Activated CD8-positive, alpha-beta memory T cell treated with anti-CD3 and anti-CD28 coated beads, Interleukin-2, amount 10 ng/mL, durations not matched to agents 7 days and 5 days (primary cell): ENCODE results near the gene PLXNA4. TPM values are rescaled to one million over a fixed set of nuclear protein-coding genes. Genes with fewer than 3 reads are reported as not detected.
"Not testable (repeated sequence)": the region's sequence is repeated elsewhere in the genome, so short reads cannot be mapped to it uniquely, and the experiment has no call there.

Experiments
- ATAC-seq: fragments of 150-1000 bp; cut with Tn5 transposase; one replicate; pipeline ENCODE4 v1.10.0; 2021; ENCODE audit warnings: moderate library complexity
- CTCF ChIA-PET: fragments of 350-600 bp; sonication (Branson Sonifier 250); formaldehyde crosslinking; loops from one replicate; lab custom pipeline; 2021; ENCODE audit warnings: antibody characterized with exemption; lab: Charles Lee
- DNase-seq: peaks from one replicate; pipeline ENCODE4 v3.0.0-alpha.2; 2020
- H3K27ac Mint-ChIP-seq: one replicate; pipeline ENCODE4 v1.8.0; 2021; ENCODE audit warnings: mild to moderate bottlenecking, mixed read lengths
- H3K27me3 Mint-ChIP-seq: one replicate; pipeline ENCODE4 v1.8.0; 2021; ENCODE audit warnings: mixed read lengths
- H3K36me3 Mint-ChIP-seq: one replicate; pipeline ENCODE4 v1.8.0; 2021; ENCODE audit warnings: mild to moderate bottlenecking, mixed read lengths
- H3K4me1 Mint-ChIP-seq: one replicate; pipeline ENCODE4 v1.8.0; 2021; ENCODE audit warnings: mixed read lengths
- H3K4me3 Mint-ChIP-seq: one replicate; pipeline ENCODE4 v1.8.0; 2021; ENCODE audit warnings: mild to moderate bottlenecking, moderate library complexity, mixed read lengths
- H3K9me3 Mint-ChIP-seq: one replicate; pipeline ENCODE4 v1.8.0; 2022; ENCODE audit warnings: low read depth, mixed read lengths
- total RNA-seq, 2 experiments: library from RNA; stranded (reverse); gene quantifications; one replicate each; pipeline ENCODE4 v1.2.3, GENCODE V29; 2021

PLXNA4 gene
- total RNA-seq, 2 experiments from 2014 or later: 1.2 to 1.6 TPM

GRCh38 chr7:132397070-132397469, 179.2 kb downstream of the PLXNA4 start:
- ATAC-seq (no peak), DNase-seq (no peak)
- Mint-ChIP-seq H3K9me3 (no peaks in the 10 kb centered on the region), H3K4me1 (peaks cover 11% of the 10 kb centered on the region), H3K27me3 (peaks cover 10% of the 10 kb centered on the region), H3K36me3 (no peaks in the 10 kb centered on the region), H3K27ac (no peak overlapping the region), H3K4me3 (no peak overlapping the region)
- CTCF ChIA-PET: interaction anchor here (1.4 to 9.1 kb wide), 3 partner anchors 11 to 181 kb away, joined by 3 to 216 read pairs (median 8); partner anchors contain the start of gene PLXNA4

- peaks cover 11% of the 10 kb centered on the region for H3K4me1 Mint-ChIP-seq
These were observed 180.9 kb downstream of the PLXNA4 start for GRCh38 chr7:132395361-132395760.

GRCh38 chr7:132394283-132395198, 181.7 kb downstream of the PLXNA4 start:
- DNase-seq (peak; percentile 60), ATAC-seq (peak; percentile 84)
- Mint-ChIP-seq H3K36me3 (no peaks in the 10 kb centered on the region), H3K4me3 (no peak overlapping the region), H3K9me3 (no peaks in the 10 kb centered on the region), H3K27ac (no peak overlapping the region), H3K27me3 (peaks cover 12% of the 10 kb centered on the region), H3K4me1 (peaks cover 11% of the 10 kb centered on the region)
- CTCF ChIA-PET: interaction anchor here (0.7 to 9.1 kb wide), 32 partner anchors 9 to 838 kb away, joined by 3 to 216 read pairs (median 4); partner anchors contain the start of gene PLXNA4

More at GRCh38 chr7:132395361-132395760, 180.9 kb downstream of the PLXNA4 start:
- Mint-ChIP-seq H3K27ac (no peak overlapping the region), H3K27me3 (peaks cover 10% of the 10 kb centered on the region), H3K4me3 (no peak overlapping the region), H3K9me3 (no peaks in the 10 kb centered on the region), H3K36me3 (no peaks in the 10 kb centered on the region)
- no peak for DNase-seq
- CTCF ChIA-PET: interaction anchor here (0.9 to 9.1 kb wide), 14 partner anchors 16 to 258 kb away, joined by 3 to 216 read pairs (median 6); partner anchors contain the start of gene PLXNA4
- no peak for ATAC-seq

DNA sequence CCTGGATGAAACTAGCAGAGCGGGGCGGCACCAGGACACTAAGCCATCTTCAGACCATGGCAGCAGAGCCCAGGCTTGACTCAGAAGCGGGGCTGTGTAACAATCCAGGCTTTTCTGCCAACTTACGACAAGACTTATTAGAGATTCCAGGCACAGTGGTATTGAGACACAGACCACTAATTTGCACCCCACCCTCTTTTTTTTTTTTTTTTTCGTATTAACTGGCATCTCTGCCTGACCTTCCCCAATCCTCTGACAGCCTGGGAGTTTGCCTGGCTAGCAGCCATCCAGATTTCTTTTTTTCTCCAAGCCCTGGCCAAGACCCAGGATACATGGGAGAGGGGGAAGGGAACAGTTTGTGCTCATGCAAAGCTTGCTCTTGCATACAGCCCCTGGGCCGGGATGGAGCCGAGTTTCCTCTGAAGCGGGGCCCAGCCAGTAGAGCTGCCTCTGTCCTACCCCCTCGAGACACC, 182.4 kb downstream of the PLXNA4 start:
- DNase-seq (no peak), ATAC-seq (peak; percentile 33)
- Mint-ChIP-seq H3K4me3 (no peak overlapping the region), H3K9me3 (no peaks in the 10 kb centered on the region), H3K27me3 (peaks cover 18% of the 10 kb centered on the region), H3K36me3 (no peaks in the 10 kb centered on the region), H3K27ac (no peak overlapping the region), H3K4me1 (peaks cover 11% of the 10 kb centered on the region)
- CTCF ChIA-PET: interaction anchor here (0.7 to 9.1 kb wide), 26 partner anchors 9 to 839 kb away, joined by 3 to 216 read pairs (median 4); partner anchors contain the start of gene PLXNA4

- no peak overlapping the region for H3K4me3 Mint-ChIP-seq
- H3K36me3 Mint-ChIP-seq: no peaks in the 10 kb centered on the region
- CTCF ChIA-PET: interaction anchor here (2.6 to 9.1 kb wide), 3 partner anchors 165 to 193 kb away, joined by 8 to 216 read pairs (median 26); partner anchors contain the start of gene PLXNA4
- ATAC-seq: no peak
- H3K27me3 Mint-ChIP-seq: peaks cover 28% of the 10 kb centered on the region
- peaks cover 11% of the 10 kb centered on the region for H3K4me1 Mint-ChIP-seq
- H3K27ac Mint-ChIP-seq: no peak overlapping the region
- no peaks in the 10 kb centered on the region for H3K9me3 Mint-ChIP-seq
- no peak for DNase-seq
These were observed 183.6 kb downstream of the PLXNA4 start for GRCh38 chr7:132392713-132393112.

GRCh38 chr7:132390705-132391104, 185.6 kb downstream of the PLXNA4 start:
- no peak for ATAC-seq
- peaks cover 11% of the 10 kb centered on the region for H3K4me1 Mint-ChIP-seq
- H3K9me3 Mint-ChIP-seq: no peaks in the 10 kb centered on the region
- H3K36me3 Mint-ChIP-seq: no peaks in the 10 kb centered on the region
- DNase-seq: no peak
- peaks cover 38% of the 10 kb centered on the region for H3K27me3 Mint-ChIP-seq
- CTCF ChIA-PET: interaction anchor here (0.6 to 9.1 kb wide), 2 partner anchors 187 to 279 kb away, joined by 3 to 216 read pairs; partner anchors contain the start of gene PLXNA4
- H3K27ac Mint-ChIP-seq: no peak overlapping the region
- H3K4me3 Mint-ChIP-seq: no peak overlapping the region

DNA sequence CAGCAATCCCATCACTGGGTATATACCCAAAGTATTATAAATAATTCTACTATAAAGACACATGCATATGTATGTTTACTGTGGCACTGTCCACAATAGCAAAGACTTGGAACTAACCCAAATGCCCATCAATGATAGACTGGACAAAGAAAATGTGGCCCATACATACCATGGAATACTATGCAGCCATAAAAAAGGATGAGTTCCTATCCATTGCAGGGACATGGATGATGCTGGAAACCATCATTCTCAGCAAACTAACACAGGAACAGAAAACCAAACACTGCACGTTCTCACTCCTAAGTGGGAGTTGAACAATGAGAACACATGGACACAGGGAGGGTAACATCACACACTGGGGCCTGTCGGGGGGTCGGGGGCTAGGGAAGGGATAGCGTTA, 186.2 kb downstream of the PLXNA4 start:
- H3K4me1 Mint-ChIP-seq, H3K27ac Mint-ChIP-seq, DNase-seq, ATAC-seq, H3K9me3 Mint-ChIP-seq, H3K36me3 Mint-ChIP-seq, H3K4me3 Mint-ChIP-seq: not testable (repeated sequence)
- CTCF ChIA-PET: interaction anchor here (9.1 kb wide), 1 partner anchor 188 kb away, joined by 216 read pairs; the partner anchor contains the start of gene PLXNA4
- peaks cover 38% of the 10 kb centered on the region for H3K27me3 Mint-ChIP-seq

- H3K9me3 Mint-ChIP-seq: no peaks in the 10 kb centered on the region
These were observed 187.6 kb downstream of the PLXNA4 start for GRCh38 chr7:132388688-132389087.

GRCh38 chr7:132387596-132387995, 188.7 kb downstream of the PLXNA4 start:
- no peaks in the 10 kb centered on the region for H3K4me1 Mint-ChIP-seq
- CTCF ChIA-PET: interaction anchor here (3.0 kb wide), 1 partner anchor 193 kb away, joined by 15 read pairs; no protein-coding TSS in a partner anchor
- ATAC-seq: no peak
- H3K9me3 Mint-ChIP-seq: no peaks in the 10 kb centered on the region
- no peaks in the 10 kb centered on the region for H3K36me3 Mint-ChIP-seq
- H3K4me3 Mint-ChIP-seq: no peak overlapping the region
- H3K27me3 Mint-ChIP-seq: peaks cover 43% of the 10 kb centered on the region
- H3K27ac Mint-ChIP-seq: no peak overlapping the region
- no peak for DNase-seq

More at GRCh38 chr7:132388688-132389087, 187.6 kb downstream of the PLXNA4 start:
- Mint-ChIP-seq H3K36me3 (no peaks in the 10 kb centered on the region), H3K4me3 (no peak overlapping the region), H3K27me3 (peaks cover 40% of the 10 kb centered on the region), H3K27ac (no peak overlapping the region), H3K4me1 (no peaks in the 10 kb centered on the region)
- CTCF ChIA-PET: interaction anchor here (1.0 to 3.0 kb wide), 3 partner anchors 70 to 191 kb away, joined by 3 to 15 read pairs (median 4); no protein-coding TSS in a partner anchor
- ATAC-seq (no peak), DNase-seq (no peak)

DNA sequence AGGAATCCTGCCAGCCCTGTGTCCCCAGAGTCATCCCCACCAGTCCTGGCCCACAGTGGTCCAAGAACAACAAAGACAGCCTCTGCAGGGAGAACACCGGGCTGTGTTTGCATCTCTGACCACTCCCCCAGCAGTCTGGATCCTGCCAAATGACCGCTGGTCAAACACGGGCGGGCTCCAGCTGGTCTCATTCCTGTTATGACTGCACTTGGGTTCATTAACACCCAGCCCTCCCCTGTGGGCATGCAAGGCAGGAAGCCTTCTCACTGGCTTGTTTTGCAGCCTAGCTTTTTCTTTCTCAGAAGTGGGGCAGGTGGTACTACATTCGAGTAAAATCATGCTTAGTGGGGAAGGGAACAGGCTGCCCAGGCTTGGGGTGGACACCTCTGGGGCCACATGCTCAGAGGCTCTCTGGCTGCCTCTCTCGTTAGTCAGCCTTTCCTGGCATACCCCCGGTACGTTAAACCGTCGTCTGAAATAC, 190.0 kb downstream of the PLXNA4 start:
- Mint-ChIP-seq H3K27ac (no peak overlapping the region), H3K9me3 (no peaks in the 10 kb centered on the region), H3K4me3 (no peak overlapping the region), H3K27me3 (peaks cover 50% of the 10 kb centered on the region), H3K4me1 (no peaks in the 10 kb centered on the region), H3K36me3 (no peaks in the 10 kb centered on the region)
- CTCF ChIA-PET: no interaction called here
- DNase-seq (no peak), ATAC-seq (no peak)

DNA sequence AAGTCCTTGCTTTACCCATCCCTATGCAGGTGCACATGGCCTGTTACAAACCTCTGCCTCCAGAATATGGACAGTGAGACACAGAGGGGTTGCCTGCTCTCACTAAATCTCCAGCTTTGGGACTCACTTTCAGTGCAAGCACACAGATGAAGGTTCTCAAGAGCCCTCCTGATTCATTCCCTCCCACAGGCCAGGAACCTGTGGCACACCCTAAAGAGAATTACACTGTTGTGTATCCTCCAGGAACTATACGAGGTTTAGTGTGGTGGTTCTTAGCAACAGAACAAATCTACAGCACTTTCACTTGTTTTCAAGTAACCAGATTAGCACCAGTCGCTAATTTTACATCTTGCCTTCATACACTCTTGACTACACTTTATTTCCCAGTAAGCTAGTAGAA, 192.3 kb downstream of the PLXNA4 start:
- Mint-ChIP-seq H3K36me3 (no peaks in the 10 kb centered on the region), H3K27ac (no peak overlapping the region), H3K9me3 (no peaks in the 10 kb centered on the region), H3K4me1 (no peaks in the 10 kb centered on the region), H3K27me3 (peaks cover 53% of the 10 kb centered on the region), H3K4me3 (no peak overlapping the region)
- ATAC-seq (no peak), DNase-seq (no peak)
- CTCF ChIA-PET: no interaction called here

- Mint-ChIP-seq H3K27ac (no peak overlapping the region), H3K9me3 (no peaks in the 10 kb centered on the region), H3K27me3 (peaks cover 39% of the 10 kb centered on the region), H3K4me1 (no peaks in the 10 kb centered on the region), H3K36me3 (no peaks in the 10 kb centered on the region), H3K4me3 (no peak overlapping the region)
- CTCF ChIA-PET: no interaction called here
- DNase-seq (no peak), ATAC-seq (no peak)
These were observed 194.4 kb downstream of the PLXNA4 start for GRCh38 chr7:132381742-132382472.

DNA sequence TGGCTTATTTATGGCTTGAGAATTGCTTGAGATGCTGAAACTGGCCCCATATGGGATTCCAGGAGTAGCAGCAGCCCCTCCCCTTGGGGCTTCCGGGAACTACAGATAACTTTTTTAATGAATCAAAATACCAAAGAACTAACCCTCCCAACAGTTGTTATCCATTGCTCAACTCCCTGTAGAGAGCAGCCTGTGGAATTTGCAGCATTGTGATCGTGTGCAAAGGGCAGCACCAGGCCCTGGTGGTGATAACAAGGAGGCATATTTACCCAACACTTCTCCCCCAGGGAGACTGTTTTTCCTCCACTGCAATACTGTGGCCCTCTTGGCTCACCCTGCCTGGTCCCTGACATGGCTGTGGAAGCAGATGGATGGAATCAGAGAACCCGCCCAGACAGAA, 196.2 kb downstream of the PLXNA4 start:
- Mint-ChIP-seq H3K27me3 (peaks cover 37% of the 10 kb centered on the region), H3K4me3 (no peak overlapping the region), H3K9me3 (no peaks in the 10 kb centered on the region), H3K27ac (no peak overlapping the region), H3K4me1 (no peaks in the 10 kb centered on the region), H3K36me3 (no peaks in the 10 kb centered on the region)
- ATAC-seq (no peak), DNase-seq (no peak)
- CTCF ChIA-PET: no interaction called here
